Ovary (tissue), 3 donors: Measurements from ENCODE around the gene ARHGEF37.

ENCODE experiments used
- CTCF ChIP-seq, 3 donors: fragments of 450-650 bp in 2 of 3; fragments of 200-600 bp in 1 of 3; IDR thresholded peaks; one replicate each; pipeline versions ENCODE4 v1.5.1 to v1.8.0; 2016 to 2022; ENCODE audit warnings: antibody characterized with exemption in 3 of 3, mild to moderate bottlenecking in 1 of 3
- EP300 ChIP-seq: sonication (generic); formaldehyde crosslinking; IDR thresholded peaks from one replicate; pipeline ENCODE4 v1.6.1; 2017; ENCODE audit warnings: antibody characterized with exemption
- POLR2A ChIP-seq: fragments of 450-650 bp; IDR thresholded peaks from one replicate; pipeline ENCODE4 v1.6.1; 2017; ENCODE audit warnings: antibody characterized with exemption, mild to moderate bottlenecking, moderate library complexity
- donor health status: DM: no; HTN: no; CAD: no.

- TF ChIP-seq POLR2A (no peak), CTCF (IDR thresholded peaks at IDR 0.05) (no peak), EP300 (no peak)
Observed at GRCh38 chr5:149644629-149645028, 63.3 kb downstream of the ARHGEF37 start.
